Femur (tissue), 1 donor: Measurements from ENCODE around the gene DDX56.
"Not testable (repeated sequence)": the region's sequence is repeated elsewhere in the genome, so short reads cannot be mapped to it uniquely, and the experiment has no call there.

Experiments
- DNase-seq: peaks from one replicate; pipeline ENCODE4 v3.0.0-alpha.2; 2017

DDX56 gene

DNA sequence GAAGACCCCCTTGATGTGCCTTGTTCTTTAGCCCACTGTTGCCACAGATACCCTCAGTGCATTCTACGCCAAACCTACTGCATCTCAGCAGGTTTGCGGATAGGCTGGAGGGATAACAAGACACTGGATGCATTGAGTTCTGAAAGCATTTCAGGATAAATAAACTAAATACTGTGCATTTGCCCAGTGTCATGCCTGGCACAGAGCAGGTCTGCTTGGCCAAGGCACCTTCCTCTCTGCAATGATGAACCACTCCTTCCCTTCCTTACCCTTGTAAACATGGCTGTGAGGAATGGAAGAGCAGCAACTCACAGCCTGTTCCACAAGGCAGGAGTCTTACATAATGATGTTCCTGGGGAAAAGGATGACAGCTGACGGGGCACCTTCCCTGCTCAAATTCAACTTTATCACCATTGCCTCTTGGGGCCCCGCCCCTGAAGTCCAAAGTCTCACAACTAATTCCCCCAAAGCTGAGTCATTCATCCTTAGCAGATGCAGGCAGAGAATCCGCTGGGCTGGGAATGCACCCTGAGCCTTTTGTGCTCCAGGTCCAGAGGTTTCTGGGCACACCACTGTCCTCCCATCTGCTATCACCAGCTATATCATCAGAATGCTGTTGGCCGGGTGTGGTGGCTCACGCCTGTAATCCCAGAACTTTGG, 11.6 kb downstream of the DDX56 start:
- no peak for DNase-seq

DNA sequence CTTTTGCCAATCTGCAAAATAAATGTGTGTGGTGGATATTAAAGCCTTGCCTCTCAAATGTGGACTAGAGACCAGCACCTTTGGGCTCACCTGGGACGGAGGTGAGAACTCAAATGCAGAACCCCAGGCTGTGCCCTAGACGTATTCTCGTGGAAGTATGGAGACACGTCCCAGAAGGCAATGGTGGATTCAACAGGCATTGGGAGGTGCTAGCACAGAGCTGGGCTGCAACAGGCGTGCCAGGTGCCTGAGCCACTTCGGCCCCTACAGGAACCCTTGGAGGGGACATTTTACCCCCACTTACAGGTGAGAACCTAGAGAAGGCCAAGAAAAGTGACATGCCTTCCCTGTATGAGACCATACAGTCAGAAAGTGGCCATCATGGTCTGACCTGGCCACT, 12.2 kb downstream of the DDX56 start:
- no peak for DNase-seq

DNA sequence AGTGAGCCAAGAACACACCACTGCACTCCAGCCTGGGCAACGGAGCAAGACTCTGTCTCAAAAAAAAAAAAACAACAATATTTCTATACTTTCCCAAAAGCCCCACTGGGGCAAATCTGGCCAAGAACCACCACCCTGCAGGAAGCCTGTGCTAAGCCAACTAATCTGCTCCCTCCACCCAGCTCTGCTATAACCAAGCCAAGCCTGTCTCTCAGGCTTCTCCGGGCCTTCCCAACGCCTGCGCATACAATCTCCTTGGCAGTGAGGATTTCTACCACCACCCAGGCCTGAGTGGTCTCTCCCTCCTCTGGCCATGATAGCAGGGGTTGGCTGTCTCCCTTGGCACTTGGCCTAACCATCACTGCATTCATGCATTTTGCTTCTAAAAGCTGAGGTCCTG, 14.2 kb downstream of the DDX56 start:
- peak; percentile 18 for DNase-seq

DNA sequence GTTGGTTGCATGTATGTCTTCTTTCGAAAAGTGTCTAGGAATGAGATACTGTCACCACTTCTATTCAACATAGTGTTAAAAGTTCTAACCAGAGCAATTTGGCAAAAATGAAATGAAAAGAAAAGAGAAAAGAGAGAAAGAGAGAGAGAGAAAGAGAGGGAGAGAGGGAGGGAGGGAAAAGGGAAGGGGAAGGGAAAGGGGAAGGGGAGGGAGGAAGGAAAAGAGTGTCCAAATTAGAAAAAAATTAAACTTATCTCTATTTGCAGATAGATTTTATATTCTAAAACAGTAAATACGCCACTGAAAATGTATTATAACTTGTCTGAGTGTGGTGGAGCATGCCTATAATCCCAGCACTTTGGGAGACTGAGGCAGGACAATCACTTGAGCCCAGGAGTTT, 16.2 kb downstream of the DDX56 start:
- no peak for DNase-seq

DNA sequence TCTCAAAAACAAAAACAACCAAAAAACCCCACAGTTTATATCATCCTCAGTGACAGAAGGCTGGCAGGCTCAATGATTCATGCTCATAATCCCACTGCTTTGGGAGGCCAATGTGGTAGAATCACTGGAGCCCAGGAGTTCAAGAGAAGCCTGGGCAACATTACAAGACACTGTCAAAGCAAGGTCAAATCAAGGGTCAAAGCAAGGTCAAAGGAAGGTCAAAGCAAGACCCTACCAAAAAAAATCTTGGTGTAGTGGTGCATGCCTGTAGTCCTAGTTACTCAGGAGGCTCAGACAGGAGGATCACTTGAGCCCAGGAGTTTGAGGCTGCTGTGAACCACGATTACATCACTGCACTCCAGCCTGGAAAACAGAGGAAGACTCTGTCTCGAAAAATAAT, 18.4 kb downstream of the DDX56 start:
- DNase-seq: no peak

DNA sequence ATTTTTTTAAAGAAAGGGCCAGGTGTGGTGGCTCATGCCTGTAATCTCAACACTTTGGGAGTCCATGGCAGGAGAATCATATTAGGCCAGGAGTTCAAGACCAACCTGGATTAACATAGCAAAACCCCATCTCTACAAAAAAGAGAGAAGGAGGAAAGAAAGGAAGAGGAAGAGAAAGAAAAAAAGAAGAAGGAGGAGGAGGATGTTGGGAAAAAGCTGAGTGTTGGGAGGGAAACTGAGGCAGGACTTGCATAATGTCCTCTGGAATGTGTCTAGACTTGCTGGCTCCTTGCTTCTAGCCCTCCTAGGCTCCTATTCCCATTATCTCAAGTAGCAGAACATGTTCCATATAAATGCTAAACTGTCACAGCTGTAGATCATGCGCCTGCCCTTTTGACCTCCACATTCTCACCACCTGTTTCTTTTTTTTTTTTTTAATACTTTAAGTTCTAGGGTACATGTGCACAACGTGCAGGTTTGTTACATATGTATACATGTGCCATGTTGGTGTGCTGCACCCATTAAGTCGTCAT, 21.2 kb downstream of the DDX56 start:
- DNase-seq: not testable (repeated sequence)

DNA sequence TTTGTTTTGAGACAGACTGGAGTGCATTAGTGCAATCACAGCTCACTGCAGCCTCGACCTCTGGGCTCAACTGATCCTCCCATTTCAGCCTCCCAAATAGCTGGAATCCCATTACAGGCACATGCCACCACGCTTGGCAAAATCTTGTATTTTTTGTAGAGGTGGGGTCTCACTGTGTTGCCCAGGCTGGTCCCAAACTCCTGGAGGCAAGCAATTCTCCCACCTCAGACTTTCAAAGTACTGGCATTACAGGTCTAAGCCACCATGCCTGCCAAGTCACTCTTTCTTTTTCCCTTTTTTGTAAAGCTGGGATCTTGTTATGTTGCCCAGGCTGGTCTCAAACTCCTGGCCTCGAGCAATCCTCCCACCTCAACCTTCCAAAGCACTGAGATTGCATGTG, 24.3 kb downstream of the DDX56 start:
- no peak for DNase-seq

DNA sequence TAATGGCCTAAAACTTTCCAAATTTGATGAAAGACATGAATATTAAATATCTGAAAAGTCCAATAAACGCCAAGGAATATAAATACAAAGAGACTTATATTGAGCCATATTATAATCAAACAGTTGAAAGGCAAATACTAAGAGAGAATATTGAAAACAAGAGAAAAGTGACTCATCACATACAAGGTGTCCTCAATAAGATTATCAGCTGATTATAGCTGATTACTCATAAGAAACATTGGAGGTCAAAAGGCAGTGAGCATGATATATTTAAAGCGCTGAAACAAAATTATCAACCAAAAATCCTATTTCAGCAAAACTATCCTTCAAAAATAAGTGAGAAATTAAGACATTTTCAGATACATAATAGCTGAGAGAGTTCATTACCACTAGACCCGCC, 24.8 kb downstream of the DDX56 start:
- DNase-seq: no peak

DNA sequence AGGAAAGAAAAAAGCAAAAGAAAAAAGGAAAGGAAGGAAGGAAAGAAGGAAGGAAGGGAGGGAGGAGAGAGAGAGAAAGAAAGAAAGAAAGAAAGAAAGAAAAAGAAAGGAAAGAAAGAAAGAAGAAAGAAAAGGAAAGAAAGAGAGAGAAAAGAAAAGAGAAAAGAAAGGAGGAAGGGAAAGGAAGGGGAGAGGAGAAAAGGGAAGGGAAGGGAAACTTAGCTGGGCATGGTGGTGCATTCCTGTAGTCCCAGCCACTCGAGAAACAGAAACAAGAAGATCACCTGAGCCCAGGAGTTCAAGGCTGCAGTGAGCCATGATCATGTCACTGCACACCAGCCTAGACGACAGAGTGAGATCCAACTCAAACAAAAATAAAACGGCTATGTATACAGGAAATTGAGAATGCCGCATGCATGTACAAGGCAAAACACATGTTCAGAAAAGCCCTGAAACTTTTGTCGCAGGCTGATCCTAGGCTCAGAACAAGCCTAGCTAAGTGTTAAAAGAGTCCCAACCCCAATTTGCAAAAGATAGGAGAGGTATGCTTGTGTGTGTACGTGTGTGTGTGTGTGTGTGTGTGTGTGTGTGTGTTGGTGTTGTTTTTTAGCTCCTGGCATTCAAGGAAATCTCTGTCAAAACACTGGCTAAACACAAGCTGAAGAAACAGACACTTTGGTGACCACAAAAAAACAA, 26.0 kb downstream of the DDX56 start:
- DNase-seq: no peak

DNA sequence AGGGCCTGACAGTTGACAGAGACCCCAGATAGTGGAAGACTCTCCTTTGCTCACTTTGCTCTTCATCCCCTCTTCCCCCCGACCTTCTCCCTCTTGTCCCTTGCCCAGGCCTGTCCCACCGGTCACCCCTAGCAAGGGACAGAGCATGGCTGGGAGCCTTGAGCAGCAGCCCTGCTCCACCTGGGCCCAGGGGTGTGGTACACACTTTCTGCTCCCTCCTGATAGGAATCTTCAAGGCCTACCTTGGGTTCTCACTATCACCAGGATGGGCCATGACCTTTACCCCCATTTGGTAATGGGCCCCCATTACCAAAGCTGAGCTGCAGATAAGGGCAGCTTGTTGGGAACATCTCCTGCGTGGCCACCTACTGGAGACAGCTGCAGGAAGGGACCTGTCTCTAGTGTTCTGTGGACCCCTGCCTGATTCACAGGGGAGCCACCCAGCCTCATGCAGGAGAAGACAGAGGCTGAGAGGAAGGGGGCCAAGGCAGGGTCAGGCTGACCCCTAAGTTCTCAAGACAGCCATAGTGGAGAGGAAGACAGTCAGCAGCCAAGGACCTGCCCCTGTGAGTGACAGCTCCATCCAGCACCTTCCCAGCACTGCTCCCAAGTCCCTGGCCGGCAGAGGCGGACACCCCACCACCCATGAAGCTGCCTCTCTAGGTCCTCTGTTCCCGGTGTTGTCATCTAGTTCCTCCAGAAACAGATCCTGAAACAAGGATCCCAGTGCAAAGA, 31.7 kb downstream of the DDX56 start:
- no peak for DNase-seq

GRCh38 chr7:44541028-44541869, 32.5 kb downstream of the DDX56 start, which contains the start of gene NPC1L1:
NPC1L1 (minus strand) TSS chr7:44541330; CDS start chr7:44541259, 71 bp downstream.
- no peak for DNase-seq

DNA sequence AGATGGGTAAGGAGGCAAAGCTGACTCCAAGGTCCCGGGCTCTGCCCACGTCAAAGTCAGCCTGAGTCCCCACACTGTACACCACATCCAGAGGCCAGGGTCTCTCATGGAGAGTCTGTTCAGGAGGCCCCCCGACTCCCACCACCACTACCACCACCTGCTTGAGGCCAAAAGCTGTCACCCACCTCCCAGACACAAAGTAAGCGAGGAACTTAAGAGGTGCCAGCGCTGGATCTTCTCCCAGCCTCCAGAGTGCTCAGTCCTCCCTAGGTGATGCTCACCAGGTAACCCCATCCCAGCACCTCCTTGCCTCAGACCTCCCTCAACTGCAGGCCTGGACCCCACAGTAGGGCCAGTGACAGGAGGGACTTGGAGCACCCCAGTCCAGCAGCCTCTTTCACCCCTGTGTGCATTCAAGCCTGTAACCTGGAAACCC, 33.1 kb downstream of the DDX56 start:
- DNase-seq: no peak

DNA sequence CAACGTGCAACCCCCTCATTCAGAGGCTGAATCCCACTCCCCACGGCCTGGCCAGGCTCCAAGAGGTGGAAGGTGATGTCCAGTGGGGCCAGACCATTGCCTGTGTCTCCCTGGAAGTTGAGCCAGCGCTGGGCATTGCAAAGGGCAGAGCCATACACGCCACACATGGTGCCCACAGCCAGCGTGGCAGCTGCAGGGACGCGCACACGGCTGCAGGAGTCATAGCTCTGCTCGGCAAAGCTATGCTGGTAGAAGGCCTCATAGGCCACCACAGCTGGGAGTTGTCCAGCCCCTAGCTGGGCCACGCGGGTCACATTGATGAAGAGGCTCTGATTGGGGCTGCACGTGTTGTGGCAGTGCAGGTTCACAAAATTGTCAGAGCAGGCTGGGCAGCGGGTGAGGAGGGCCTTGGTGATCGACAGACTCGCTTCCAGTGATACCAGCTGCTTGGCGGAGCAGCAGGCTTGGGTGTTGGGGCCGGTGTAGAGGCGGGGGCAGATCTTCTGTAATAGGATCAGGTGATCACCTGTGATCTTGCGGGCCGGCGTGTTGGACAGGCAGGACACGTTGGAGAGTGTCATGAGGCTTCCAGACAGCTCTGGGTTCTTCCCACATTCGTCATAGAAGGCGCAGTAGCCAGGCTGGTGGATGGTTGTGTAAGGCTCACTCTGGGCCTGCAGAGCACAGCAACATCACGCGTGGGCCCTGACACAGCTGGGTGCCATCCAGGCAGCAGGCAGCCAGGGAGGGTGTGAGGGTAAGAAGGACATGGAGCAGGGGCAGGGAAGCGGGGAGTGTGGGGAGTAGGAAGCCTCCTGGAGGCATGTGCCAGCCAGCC, 33.8 kb downstream of the DDX56 start:
- DNase-seq: no peak

- no peak for DNase-seq
Observed at GRCh38 chr7:44538798-44539668, 34.7 kb downstream of the DDX56 start.

GRCh38 chr7:44538093-44538797, 35.5 kb downstream of the DDX56 start:
- DNase-seq: no peak

- DNase-seq: no peak
Observed at GRCh38 chr7:44537442-44537841, 36.3 kb downstream of the DDX56 start.

GRCh38 chr7:44536090-44536489, 37.6 kb downstream of the DDX56 start:
- no peak for DNase-seq

DNA sequence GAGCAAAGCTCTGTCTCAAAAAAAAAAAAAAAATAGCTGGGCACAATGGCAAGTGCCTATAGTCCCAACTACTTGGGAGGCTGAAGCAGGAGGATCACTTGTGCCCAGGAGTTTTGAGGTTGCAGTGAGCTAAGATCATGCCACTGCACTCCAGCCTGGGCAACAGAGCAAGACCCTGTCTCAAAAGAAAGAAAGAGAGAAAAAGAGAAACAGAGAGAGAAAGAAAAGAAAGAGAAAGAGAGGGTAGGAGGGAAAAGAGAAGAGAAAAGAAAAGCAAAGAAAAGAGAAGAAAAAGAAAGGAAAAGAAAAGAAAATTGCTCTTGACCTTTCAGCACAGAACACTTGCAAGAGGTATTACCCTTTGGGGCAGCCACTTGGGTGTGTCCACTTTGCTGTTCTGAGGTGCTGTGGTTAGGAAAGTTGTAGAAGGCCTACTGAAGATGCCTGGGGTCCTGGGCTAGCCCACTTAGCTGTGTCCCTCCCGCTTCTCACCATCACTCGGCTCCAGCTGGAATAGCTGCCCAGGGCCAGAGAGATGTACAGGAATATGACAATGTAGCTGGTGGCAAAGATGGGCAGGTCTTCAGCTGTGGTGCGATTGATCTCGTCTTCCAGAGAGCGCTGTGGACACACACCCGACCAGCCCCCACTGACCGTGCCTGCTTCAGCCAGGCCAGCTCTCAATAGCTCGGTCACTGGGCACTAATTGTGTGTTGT, 38.2 kb downstream of the DDX56 start:
- no peak for DNase-seq

GRCh38 chr7:44534501-44534900, 39.2 kb downstream of the DDX56 start:
- no peak for DNase-seq
